ENCODE data around the gene HIP1R. TPM values are rescaled to one million over a fixed set of nuclear protein-coding genes. Genes with fewer than 3 reads are reported as not detected.

HIP1R gene
- total and polyA plus RNA-seq, 3 donors from 2014 or later = 20.1 to 41.7 (median 34.3) TPM

GRCh38 chr12:122807651-122808050, 27.6 kb upstream of the HIP1R start:
- H3K9me3 ChIP-seq = no peaks in the 10 kb centered on the region
- no peak overlapping the region for H3K4me3 ChIP-seq
- TF ChIP-seq CTCF (IDR thresholded peaks at IDR 0.05) (no peak), POLR2A (IDR thresholded peaks at IDR 0.05) (no peak)
- no peak for DNase-seq
- intact Hi-C loops (cut with DNase I; ENCODE audit: low total_unique reads) = no loop called here
- H3K36me3 ChIP-seq (ENCODE audit: low read depth, missing control alignments) = no peaks in the 10 kb centered on the region
- no peak overlapping the region for H3K27ac ChIP-seq
- H3K27me3 ChIP-seq = no peaks in the 10 kb centered on the region
- 90 to 91% methylated on average over 1 of the region's 1 CpG for WGBS, 2 donors
- H3K4me1 ChIP-seq = no peaks in the 10 kb centered on the region

- TF ChIP-seq POLR2A (IDR thresholded peaks at IDR 0.05) = no peak
- no peak for TF ChIP-seq CTCF (IDR thresholded peaks at IDR 0.05)
- intact Hi-C loops (cut with DNase I; ENCODE audit: low total_unique reads) = no loop called here
- H3K27ac ChIP-seq = no peak overlapping the region
- H3K4me3 ChIP-seq = no peak overlapping the region
- no peaks in the 10 kb centered on the region for H3K9me3 ChIP-seq
- WGBS, 2 donors = 62 to 69% methylated on average over 3 of the region's 3 CpGs
- H3K4me1 ChIP-seq = no peaks in the 10 kb centered on the region
- H3K36me3 ChIP-seq (ENCODE audit: low read depth, missing control alignments) = no peaks in the 10 kb centered on the region
- no peaks in the 10 kb centered on the region for H3K27me3 ChIP-seq
- no peak for DNase-seq
Measured at GRCh38 chr12:122811777-122812176, 23.5 kb upstream of the HIP1R start.

GRCh38 chr12:122813310-122813713, 21.9 kb upstream of the HIP1R start:
- WGBS, 2 donors = 84 to 87% methylated on average over 10 of the region's 10 CpGs
- H3K9me3 ChIP-seq = no peaks in the 10 kb centered on the region
- no peaks in the 10 kb centered on the region for H3K27me3 ChIP-seq
- no peak overlapping the region for H3K4me3 ChIP-seq
- H3K4me1 ChIP-seq = no peaks in the 10 kb centered on the region
- H3K27ac ChIP-seq = no peak overlapping the region
- no peak for DNase-seq
- TF ChIP-seq CTCF (IDR thresholded peaks at IDR 0.05) = no peak
- TF ChIP-seq POLR2A (IDR thresholded peaks at IDR 0.05) = no peak
- intact Hi-C loops (cut with DNase I; ENCODE audit: low total_unique reads) = no loop called here
- H3K36me3 ChIP-seq (ENCODE audit: low read depth, missing control alignments) = no peaks in the 10 kb centered on the region

- intact Hi-C loops (cut with DNase I; ENCODE audit: low total_unique reads) = no loop called here
- DNase-seq = no peak
- Histone ChIP-seq H3K36me3 (ENCODE audit: low read depth, missing control alignments) (no peaks in the 10 kb centered on the region), H3K27ac (no peak overlapping the region), H3K9me3 (no peaks in the 10 kb centered on the region), H3K4me3 (no peak overlapping the region), H3K4me1 (no peaks in the 10 kb centered on the region), H3K27me3 (no peaks in the 10 kb centered on the region)
- 74 to 77% methylated on average over 10 of the region's 10 CpGs for WGBS, 2 donors
- TF ChIP-seq CTCF (IDR thresholded peaks at IDR 0.05) (no peak), POLR2A (IDR thresholded peaks at IDR 0.05) (no peak)
Measured at GRCh38 chr12:122819209-122819785, 16.0 kb upstream of the HIP1R start.

GRCh38 chr12:122820138-122820537, 15.1 kb upstream of the HIP1R start:
- DNase-seq = no peak
- H3K4me1 ChIP-seq = no peaks in the 10 kb centered on the region
- no peaks in the 10 kb centered on the region for H3K36me3 ChIP-seq (ENCODE audit: low read depth, missing control alignments)
- 89 to 91% methylated on average over 8 of the region's 8 CpGs for WGBS, 2 donors
- no peak overlapping the region for H3K4me3 ChIP-seq
- no peak overlapping the region for H3K27ac ChIP-seq
- TF ChIP-seq POLR2A (IDR thresholded peaks at IDR 0.05) (no peak), CTCF (IDR thresholded peaks at IDR 0.05) (no peak)
- no peaks in the 10 kb centered on the region for H3K9me3 ChIP-seq
- H3K27me3 ChIP-seq = no peaks in the 10 kb centered on the region
- intact Hi-C loops (cut with DNase I; ENCODE audit: low total_unique reads) = no loop called here
